ENCODE measurements around the gene CDH11.

Gene CDH11

GRCh38 chr16:64919929-64920607 lies 201.8 kb downstream of the CDH11 start:
- TF ChIP-seq CTCF (IDR thresholded peaks at IDR 0.05; ENCODE audit: low read depth, low read length, missing control alignments), result no peak
- no peak for DNase-seq
- no peak overlapping the region for H3K27ac ChIP-seq
- no peak overlapping the region for H3K4me3 ChIP-seq (ENCODE audit: low read depth, low read length)
- in situ Hi-C loops (cut with HindIII; ENCODE audit: low pct_ligation_motif_present, low sequenced_read_pairs), result no loop called here
- no peaks in the 10 kb centered on the region for H3K27me3 ChIP-seq (replicated peaks)
- no peaks in the 10 kb centered on the region for H3K36me3 ChIP-seq (replicated peaks)

GRCh38 chr16:64919141-64919540 lies 202.7 kb downstream of the CDH11 start:
- Histone ChIP-seq H3K27ac (no peak overlapping the region), H3K27me3 (replicated peaks) (no peaks in the 10 kb centered on the region), H3K36me3 (replicated peaks) (no peaks in the 10 kb centered on the region), H3K4me3 (ENCODE audit: low read depth, low read length) (no peak overlapping the region)
- DNase-seq, result no peak
- no peak for TF ChIP-seq CTCF (IDR thresholded peaks at IDR 0.05; ENCODE audit: low read depth, low read length, missing control alignments)
- in situ Hi-C loops (cut with HindIII; ENCODE audit: low pct_ligation_motif_present, low sequenced_read_pairs), result no loop called here

- TF ChIP-seq CTCF (IDR thresholded peaks at IDR 0.05; ENCODE audit: low read depth, low read length, missing control alignments), result no peak
- Histone ChIP-seq H3K27ac (no peak overlapping the region), H3K27me3 (replicated peaks) (no peaks in the 10 kb centered on the region), H3K4me3 (ENCODE audit: low read depth, low read length) (no peak overlapping the region), H3K36me3 (replicated peaks) (no peaks in the 10 kb centered on the region)
- in situ Hi-C loops (cut with HindIII; ENCODE audit: low pct_ligation_motif_present, low sequenced_read_pairs), result no loop called here
- DNase-seq, result no peak
Observed at GRCh38 chr16:64916051-64916450, 205.8 kb downstream of the CDH11 start.

GRCh38 chr16:64910356-64910755 lies 211.5 kb downstream of the CDH11 start:
- Histone ChIP-seq H3K36me3 (replicated peaks) (no peaks in the 10 kb centered on the region), H3K4me3 (ENCODE audit: low read depth, low read length) (no peak overlapping the region), H3K27me3 (replicated peaks) (no peaks in the 10 kb centered on the region), H3K27ac (peak overlapping the region; percentile 88)
- in situ Hi-C loops (cut with HindIII; ENCODE audit: low pct_ligation_motif_present, low sequenced_read_pairs), result no loop called here
- DNase-seq, result peak; percentile 98
- TF ChIP-seq CTCF (IDR thresholded peaks at IDR 0.05; ENCODE audit: low read depth, low read length, missing control alignments), result no peak

GRCh38 chr16:64907844-64908243 lies 214.0 kb downstream of the CDH11 start:
- Histone ChIP-seq H3K4me3 (ENCODE audit: low read depth, low read length) (no peak overlapping the region), H3K27me3 (replicated peaks) (no peaks in the 10 kb centered on the region), H3K36me3 (replicated peaks) (no peaks in the 10 kb centered on the region), H3K27ac (no peak overlapping the region)
- in situ Hi-C loops (cut with HindIII; ENCODE audit: low pct_ligation_motif_present, low sequenced_read_pairs), result no loop called here
- TF ChIP-seq CTCF (IDR thresholded peaks at IDR 0.05; ENCODE audit: low read depth, low read length, missing control alignments), result no peak
- peak; percentile 20 for DNase-seq

- DNase-seq, result no peak
- no peaks in the 10 kb centered on the region for H3K27me3 ChIP-seq (replicated peaks)
- H3K36me3 ChIP-seq (replicated peaks), result no peaks in the 10 kb centered on the region
- TF ChIP-seq CTCF (IDR thresholded peaks at IDR 0.05; ENCODE audit: low read depth, low read length, missing control alignments), result no peak
- H3K27ac ChIP-seq, result no peak overlapping the region
- no peak overlapping the region for H3K4me3 ChIP-seq (ENCODE audit: low read depth, low read length)
- in situ Hi-C loops (cut with HindIII; ENCODE audit: low pct_ligation_motif_present, low sequenced_read_pairs), result no loop called here
Observed at GRCh38 chr16:64903770-64904169, 218.1 kb downstream of the CDH11 start.
